ENCODE measurements around the gene CD163L1.

CD163L1 gene

DNA sequence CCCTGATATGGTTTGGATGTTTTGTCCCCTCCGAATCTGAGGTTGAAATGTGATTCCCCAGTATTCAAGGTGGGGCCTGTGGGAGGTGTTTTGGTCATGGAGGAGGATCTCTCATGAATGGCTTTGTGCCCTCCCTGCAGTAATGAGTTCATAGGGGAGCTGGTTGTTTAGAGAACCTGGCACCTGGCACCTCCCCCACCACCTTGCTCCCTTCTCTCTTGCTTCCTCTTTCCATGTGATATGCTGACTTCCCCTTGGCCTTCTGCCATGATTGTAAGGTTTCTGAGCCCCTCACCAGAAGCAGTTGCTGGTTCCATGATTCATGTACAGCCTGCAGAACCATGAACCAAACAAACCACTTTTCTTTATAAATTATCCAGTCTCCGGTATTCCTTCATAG is 32.6 kb downstream of the CD163L1 start:
- DNase-seq (ENCODE audit: extremely low read depth in 1 of 2, low read depth in 1 of 2) = no peak

DNA sequence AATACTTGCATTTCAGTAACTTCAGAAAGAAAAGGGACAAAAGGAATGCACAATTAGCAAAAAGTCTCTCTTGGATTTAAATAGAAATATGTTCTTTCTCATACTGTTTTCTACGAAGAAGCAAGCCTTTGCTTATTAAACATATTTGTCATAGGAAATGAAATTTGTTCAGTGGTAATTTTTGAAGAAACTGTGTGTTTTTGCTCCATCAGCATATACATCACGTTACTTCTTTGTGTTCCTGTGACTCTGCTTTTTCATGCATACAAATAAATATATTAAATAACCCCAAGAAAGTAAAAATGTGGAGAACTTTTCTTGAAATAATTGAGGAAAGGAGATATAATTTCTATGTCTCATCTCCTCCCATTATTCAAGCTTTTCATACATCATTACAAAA is 39.7 kb downstream of the CD163L1 start:
- DNase-seq (ENCODE audit: extremely low read depth in 1 of 2, low read depth in 1 of 2) = no peak

DNA sequence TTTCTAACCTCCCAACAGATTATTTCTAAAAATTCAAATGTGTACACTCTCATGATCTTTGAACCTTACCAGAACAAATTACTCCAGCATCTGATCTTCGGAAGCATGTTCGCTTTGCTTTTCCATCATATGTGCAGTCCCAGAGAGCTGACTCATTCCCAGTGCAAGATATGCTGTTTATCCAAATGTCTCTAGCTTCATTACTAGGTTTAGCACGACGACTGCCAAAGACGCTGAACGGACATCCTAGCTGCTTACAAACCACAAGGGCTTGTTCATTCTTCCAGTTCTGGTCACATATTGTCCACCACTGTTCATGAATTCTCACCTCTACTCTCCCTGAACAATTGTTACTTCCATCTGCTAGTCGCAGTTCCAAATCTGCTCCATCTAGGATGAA is 40.5 kb downstream of the CD163L1 start:
- no peak for DNase-seq (ENCODE audit: extremely low read depth in 1 of 2, low read depth in 1 of 2)

DNA sequence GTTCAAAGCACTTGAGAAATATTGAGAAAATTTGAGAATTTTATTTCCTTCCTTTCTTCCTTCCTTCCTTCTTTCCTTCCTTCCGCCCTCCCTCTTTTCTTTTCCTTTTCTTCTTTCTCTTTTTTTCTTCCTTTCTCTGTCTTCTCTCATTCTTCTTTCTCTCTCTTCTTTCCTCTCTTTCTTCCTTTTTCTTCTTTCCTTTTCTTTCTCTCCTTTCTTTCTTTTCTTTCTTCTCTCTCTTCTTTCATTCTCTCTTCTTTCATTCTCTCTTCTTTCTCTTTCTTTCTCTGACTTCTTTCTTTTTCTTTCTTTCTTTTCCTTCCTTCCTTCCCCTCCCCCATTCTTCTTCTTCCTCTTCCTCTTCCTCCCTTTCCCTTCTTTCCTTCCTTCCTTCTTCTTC is 44.9 kb downstream of the CD163L1 start:
- DNase-seq (ENCODE audit: extremely low read depth in 1 of 2, low read depth in 1 of 2) = no peak

DNA sequence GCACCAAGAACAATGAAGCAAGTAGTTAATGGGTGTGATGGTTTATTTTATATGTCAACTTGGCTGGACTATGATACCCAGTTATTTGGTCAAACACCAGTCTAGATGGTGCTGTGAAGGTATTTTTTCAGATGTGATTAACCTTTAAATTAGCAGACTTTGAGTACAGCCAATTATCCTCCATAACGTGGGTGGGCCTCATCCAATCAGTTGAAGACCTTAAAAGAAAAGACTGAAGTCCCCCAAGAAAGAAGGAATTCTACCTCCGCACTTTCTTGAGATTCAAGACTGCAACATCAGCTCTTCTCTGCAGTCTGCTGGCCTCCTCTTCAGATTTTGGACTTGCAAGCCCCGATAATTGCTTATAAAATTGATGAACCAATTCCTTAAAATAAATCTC is 47.5 kb downstream of the CD163L1 start:
- no peak for DNase-seq (ENCODE audit: extremely low read depth in 1 of 2, low read depth in 1 of 2)

DNA sequence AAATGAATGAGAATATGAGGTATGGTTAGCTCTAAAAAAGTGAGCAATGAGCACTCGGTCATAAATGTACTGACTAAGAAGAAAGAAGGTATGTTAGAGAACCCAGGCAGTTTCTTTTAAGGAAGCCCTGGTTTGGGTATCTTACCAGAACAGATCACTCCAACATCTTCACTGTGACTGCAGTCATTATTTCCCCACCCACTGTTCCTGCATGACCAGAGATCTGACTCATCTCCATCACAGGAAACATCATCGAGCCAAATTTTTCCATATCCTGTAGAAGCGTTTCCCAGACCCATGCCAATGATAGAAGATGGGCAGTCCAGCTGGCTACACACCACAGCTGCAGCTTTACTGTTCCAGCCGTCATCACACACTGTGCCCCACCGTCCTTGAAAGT is 48.0 kb downstream of the CD163L1 start:
- no peak for DNase-seq (ENCODE audit: extremely low read depth in 1 of 2, low read depth in 1 of 2)

DNA sequence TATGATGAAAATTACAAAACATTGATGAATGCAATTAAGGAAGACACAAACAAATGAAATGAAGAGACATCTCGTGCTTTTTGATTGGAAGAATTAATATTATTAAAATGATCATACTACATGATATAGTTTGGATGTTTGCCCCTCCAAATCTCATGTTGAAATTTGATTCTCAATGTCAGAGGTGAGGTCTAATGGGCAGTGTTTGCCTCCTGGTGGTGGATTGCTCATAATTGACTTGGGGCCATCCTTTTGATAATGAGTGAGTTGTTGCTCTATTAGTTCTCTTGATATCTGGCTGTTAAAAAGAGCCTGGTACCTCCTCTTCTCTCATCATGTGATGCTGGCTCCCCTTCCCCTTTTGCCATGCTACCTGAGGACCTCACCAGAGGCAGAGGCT is 56.7 kb downstream of the CD163L1 start:
- no peak for DNase-seq (ENCODE audit: extremely low read depth in 1 of 2, low read depth in 1 of 2)

DNA sequence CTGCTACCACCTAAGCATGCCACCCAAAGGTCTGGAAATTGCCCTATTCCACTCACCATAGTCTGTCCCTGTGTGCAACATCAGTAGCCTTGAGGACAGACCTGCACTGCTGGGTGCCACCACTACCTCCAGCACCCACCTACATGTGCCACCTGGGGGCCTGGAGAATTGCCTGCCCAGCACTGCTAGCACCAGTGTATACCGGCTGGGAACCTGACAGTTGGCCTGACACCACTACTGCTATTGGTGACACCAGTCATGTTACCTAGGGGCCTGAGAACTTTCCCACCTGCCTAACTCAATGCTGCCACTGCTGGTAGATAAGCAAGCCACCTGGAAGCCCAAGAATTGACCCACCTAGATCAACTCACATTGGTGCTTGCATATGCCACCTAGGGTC is 60.8 kb downstream of the CD163L1 start:
- DNase-seq (ENCODE audit: extremely low read depth in 1 of 2, low read depth in 1 of 2) = no peak

DNA sequence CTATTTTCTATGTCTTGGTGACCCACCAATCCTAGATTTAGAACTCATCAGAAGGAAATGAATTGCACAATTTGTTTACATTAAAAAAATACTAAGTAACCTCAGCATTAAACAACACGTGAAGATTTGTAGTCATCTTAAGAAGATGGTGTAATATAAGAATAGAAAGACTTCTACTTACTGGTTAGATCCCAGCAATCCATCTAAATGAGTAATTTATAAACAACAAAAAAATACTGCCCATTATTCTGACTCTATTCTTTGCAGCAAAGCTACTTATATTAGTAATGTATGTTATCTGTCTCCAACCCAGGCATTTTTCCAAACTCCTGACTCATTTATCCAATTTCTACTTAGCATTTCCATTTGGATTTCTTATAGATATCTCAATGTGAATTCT is 67.8 kb downstream of the CD163L1 start:
- no peak for DNase-seq (ENCODE audit: extremely low read depth in 1 of 2, low read depth in 1 of 2)

DNA sequence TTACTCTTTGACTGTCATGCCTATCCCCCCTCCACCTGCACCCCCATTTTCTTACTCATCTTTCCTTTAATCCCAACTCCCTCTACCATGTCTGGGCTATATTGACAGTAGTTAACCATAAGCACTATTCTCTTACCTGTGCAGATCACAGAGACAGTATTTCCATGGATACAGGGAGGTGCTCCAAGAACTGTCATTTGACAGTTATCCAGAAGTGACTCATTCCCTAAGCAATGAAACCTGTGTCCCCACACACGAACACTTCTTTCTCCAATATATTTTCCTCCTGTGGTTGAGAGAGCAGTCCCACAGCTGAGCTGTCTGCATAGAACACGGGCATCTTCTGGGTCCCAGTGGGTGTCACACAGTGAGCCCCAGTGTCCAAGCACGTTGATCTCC is 68.8 kb downstream of the CD163L1 start:
- no peak for DNase-seq (ENCODE audit: extremely low read depth in 1 of 2, low read depth in 1 of 2)

DNA sequence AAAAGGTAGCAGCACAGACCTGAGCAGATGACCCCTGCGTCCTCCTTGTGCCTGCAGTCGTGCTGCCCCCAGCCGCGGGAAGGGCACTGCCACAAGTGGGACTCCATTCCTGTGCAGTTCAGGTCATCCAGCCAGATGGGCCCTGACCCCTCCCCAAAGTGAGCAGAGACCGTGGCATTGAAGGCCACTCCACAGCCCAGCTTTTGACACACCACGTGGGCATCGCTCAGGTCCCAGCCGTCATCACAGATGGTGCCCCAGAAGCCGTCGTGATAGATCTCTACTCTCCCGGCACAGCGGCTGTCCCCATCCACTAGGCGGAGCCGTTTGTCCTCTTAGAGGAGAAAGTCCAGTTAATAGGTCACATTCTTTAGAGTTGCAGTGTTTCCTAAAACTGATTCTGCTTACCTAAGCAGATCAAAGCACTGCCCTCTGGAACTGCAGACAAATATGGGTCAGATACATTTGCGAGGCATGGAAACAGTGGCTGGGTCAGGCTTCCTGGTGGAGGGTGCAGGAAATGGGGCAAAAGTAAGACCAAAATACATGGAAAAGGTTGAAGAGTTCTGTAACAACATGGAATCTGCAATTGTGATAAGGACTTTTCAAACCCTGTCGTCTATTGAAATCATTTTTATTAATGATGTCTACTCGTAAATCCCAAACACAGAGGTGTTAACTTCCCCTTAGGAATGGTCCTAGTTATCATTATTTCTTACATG is 69.4 kb downstream of the CD163L1 start:
- DNase-seq (ENCODE audit: extremely low read depth in 1 of 2, low read depth in 1 of 2) = no peak

DNA sequence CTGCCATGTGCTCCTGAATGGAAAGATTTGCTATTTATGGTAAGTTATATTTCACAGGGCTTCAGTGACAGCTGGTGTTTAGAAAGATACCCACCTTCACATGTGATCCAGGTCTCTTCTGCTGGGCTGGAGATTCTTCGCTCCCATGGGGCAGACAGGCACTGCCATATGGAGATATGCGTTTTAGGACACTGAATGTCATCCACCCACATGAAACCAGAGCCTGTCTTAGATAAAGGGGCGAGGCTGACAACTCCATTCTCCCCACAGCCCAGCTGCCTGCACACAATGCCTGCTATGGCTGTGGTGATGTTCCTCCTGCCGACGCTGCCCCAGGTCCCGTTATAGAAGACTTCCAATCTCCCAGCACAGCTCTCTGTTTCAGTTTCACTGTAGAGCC is 70.7 kb downstream of the CD163L1 start:
- no peak for DNase-seq (ENCODE audit: extremely low read depth in 1 of 2, low read depth in 1 of 2)

DNA sequence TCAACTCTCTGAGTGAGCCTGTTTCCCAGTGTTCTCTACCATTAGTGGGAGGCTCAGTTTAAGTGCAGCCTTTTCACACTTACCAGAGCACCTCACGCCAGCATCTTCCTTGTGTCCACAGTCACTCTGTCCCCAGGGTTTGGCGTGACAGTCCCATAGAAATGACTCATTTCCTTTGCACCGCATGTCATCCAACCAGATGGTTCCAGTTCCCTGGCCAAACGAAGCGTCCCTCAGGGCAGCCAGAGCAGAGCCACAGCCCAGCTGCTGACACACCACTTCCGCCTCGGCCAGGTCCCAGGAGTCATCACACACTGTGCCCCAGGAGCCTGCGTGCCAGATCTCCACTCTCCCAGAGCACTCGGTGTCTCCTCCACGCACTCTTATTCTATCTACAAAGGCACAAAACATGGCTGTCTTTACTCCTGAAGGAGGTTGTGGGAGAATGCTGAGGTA is 74.7 kb downstream of the CD163L1 start:
- DNase-seq (ENCODE audit: extremely low read depth in 1 of 2, low read depth in 1 of 2) = no peak

DNA sequence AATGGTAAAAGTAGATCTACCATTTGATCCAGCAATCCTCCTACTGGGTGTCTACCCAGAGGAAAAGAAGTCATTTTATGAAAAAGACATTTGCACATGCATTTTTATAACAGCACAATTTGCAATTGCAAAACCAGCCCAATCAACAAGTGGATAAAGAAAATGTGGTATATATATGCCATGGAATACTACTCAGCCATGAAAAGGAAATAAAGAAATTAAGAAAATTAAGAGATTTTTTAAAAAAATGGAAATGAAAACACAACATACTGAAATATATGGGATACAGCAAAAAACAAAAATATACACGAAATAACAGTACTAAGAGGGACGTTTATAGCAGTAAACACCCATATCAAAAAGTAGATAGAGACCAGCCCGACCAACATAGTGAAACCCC is 81.2 kb downstream of the CD163L1 start:
- no peak for DNase-seq (ENCODE audit: extremely low read depth in 1 of 2, low read depth in 1 of 2)

DNA sequence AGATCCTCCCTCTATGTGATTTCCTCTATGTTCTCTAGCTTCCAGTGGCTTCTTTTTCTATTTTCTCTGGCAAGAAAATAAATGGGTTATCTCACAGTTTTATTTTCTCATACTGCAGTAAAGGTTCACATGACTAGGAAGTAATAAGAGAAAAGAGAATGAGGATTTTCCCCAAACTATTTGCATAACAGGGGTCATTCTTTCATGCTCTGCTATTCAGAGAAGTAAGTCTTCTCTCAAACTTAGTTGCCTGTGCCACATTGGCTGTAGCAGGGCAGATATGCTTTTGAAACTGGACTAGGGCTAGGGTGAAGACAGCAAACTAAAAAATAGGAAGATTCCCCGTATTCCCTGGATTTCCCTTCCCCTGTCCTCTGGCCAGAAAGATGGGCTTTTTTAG is 82.7 kb downstream of the CD163L1 start:
- DNase-seq (ENCODE audit: extremely low read depth in 1 of 2, low read depth in 1 of 2) = no peak

DNA sequence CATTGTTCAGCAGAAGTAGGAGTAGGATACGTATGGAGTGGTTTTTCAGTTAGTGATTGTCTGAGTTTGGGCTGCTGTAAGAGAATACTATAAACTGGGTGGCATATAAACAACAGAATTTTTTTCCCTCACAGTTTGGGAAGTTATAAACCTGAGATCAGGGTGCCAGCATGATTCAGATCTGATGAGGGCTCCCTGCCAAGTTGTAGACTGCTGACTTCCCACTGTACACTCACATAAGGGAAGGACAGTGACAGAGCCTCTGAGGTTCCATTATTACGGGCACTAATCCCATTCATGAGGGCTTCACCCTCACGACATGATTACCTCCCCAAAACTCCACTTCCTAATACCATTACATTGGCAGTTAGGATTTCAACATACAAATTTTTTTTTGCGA is 89.4 kb downstream of the CD163L1 start:
- DNase-seq (ENCODE audit: extremely low read depth in 1 of 2, low read depth in 1 of 2) = no peak

DNA sequence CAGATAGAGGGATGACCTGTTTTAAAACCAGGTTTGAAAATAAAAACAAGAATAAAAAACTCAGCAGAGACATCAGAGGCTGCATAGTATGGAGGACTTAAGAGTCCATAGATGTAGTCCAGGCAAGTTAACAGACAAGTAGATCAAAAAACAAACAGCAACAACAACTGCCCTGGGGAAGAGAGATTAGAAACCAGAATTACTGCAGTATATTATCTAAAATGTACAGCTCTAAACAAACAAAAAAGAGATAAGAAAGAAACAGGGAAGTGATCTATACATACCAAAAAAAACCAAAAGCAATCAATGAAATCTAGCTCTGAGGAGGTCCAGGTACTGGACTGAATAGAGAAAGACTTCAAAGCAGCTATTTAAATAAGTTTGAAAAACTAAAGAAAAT is 91.3 kb downstream of the CD163L1 start:
- DNase-seq (ENCODE audit: extremely low read depth in 1 of 2, low read depth in 1 of 2) = no peak

DNA sequence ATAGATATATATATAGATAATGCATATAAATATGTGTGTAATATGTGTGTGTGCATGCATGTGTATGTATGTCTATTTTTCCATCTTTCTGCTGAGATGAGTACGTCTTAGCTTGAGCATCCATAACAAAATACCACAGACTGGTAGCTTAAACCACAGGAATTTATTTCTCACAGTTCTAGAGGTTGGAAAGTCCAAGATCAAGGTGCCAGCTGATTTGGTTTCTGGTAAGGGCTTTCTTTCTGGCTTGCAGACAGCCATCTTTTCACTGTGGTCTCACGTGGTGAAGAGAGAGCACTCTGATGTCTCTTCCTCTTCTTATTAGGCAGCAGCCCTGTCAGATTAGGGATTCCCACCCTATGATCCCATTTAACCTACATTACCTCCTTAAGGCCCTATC is 92.8 kb downstream of the CD163L1 start:
- no peak for DNase-seq (ENCODE audit: extremely low read depth in 1 of 2, low read depth in 1 of 2)

DNA sequence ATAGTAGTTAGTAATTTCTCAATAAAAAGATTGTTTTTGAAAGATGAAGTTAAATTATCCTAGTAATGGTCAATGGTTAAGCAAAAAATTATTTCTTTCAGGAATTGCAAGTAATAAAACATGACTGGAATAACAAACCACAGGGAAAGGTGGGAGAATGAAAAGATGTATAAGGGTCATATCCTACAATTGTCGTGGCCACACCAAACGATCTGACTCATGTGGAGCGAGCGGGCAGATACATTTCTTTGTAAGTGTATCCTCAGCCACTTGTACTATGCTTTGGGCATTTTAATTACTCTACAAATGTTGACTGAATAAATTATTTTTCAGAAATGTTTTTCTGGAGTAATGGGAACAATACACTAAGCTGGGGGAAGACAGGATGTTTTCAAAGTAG is 94.5 kb downstream of the CD163L1 start:
- no peak for DNase-seq (ENCODE audit: extremely low read depth in 1 of 2, low read depth in 1 of 2)

DNA sequence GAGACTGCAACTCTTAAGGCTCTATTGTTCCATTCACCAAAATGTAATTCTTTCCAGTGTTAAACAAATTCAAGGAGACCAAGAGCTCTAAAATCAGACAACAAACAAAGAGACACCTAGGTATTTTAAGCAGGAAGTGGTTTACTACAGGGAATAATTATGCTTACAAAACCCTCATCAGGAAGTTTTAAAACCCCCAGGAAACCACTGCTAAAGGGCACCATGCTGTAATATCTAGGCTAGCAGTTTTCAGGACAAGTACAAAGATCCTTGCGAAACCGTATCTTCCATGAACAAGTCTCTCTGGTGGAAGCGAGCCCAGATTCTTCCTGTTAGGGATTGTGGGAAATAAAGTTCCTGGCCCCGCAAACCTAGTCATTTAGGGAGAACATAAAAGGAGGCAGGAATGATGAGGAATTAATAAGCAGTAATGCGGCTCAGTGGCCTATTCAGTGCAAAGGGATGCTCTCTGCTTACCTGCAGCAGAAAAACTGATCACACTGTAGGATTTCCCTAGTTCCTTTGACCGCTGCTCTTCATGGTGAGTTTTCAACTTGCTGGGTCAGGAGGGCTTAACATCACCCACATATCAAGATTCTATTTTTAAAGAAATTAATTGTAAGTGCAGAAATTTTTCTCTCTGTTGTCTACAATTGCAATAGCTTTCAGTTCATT is 97.3 kb downstream of the CD163L1 start:
- no peak for DNase-seq (ENCODE audit: extremely low read depth in 1 of 2, low read depth in 1 of 2)

DNA sequence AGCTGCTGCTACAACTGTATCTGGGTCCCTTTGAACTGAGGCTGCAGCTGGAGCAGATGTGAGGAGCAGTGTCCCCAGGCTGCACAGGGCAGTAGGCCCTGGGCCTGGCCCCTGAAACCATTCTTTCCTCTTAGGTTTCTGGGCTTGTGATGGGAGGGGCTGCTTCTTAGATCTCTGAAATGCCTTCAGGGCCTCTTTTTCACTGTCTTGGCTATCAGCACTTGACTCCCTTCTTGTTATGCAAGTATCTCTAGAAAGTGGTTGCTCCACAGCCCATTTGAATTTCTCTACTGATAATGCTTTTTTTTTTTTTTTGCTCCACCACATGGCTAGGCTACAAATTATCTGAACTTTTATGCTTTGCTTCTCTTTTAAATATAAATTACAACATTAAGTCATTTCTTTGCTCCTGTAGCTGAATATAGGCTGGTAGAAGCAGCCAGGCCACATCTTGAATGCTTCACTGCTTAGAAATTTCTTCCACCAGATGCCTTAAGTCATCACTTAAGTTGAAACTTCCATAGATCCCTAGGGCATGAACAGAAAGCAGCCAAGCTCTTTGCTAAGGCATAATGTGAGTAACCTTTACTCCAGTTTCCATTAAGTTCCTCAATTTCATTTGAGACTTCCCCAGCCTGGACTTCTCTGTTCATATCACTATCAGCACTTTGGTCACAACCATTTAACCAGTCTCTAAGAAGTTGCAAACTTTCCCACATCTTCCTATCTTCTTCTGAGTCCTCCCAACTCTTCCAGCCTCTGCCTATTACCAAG is 98.9 kb downstream of the CD163L1 start:
- DNase-seq (ENCODE audit: extremely low read depth in 1 of 2, low read depth in 1 of 2) = no peak

DNA sequence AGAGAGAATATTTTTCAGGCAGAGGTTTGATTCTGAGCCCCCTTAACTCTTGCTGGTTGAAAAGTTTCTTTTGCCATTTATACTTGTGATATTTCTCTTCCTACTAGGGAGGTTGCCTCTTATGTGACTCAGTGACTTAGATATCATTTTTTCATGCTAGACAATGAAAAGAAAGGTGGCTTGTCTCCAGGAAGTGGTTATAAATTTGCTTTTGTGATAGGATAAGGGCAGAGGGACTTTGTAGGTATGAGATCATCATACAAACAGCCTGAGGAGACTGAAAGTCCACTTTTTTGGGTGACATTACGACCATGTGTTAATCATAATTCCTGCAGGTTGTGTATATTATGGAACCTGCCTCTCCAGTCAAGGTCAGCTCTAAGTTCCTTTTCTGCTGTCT is 104.3 kb downstream of the CD163L1 start:
- DNase-seq (ENCODE audit: extremely low read depth in 1 of 2, low read depth in 1 of 2) = no peak
